Natural killer cell (primary cell): Measurements from ENCODE around the gene RNF17. TPM values are rescaled to one million over a fixed set of nuclear protein-coding genes. Genes with fewer than 3 reads are reported as not detected.

Source experiments
- ATAC-seq, 3 donors: fragments of 150-1000 bp in 2 of 3; fragments of 200-7000 bp in 1 of 3; cut with Tn5 transposase; 1 replicate in 1 of 3; 2 replicates in 2 of 3; pipeline ENCODE4 v1.10.0; 2021; ENCODE audit warnings: mild to moderate bottlenecking in 2 of 3, moderate library complexity in 2 of 3
- DNase-seq, 2 donors: peaks; one replicate each; pipeline versions ENCODE4 v3.0.0 to v3.0.0-alpha.2; 2013 to 2021; ENCODE audit warnings: mixed read lengths in 1 of 2
- H3K27ac ChIP-seq: one replicate; pipeline ENCODE4 v1.5.1; 2013; ENCODE audit warnings: mild to moderate bottlenecking, low read length
- H3K27me3 ChIP-seq: one replicate; pipeline ENCODE4 v1.6.1; 2013; ENCODE audit warnings: low read length; ENCODE audit not compliant: control insufficient read depth, insufficient read depth
- H3K36me3 ChIP-seq: one replicate; pipeline ENCODE4 v1.6.1; 2013; ENCODE audit warnings: low read length; ENCODE audit not compliant: control insufficient read depth, insufficient read depth
- H3K4me1 ChIP-seq: one replicate; pipeline ENCODE4 v1.6.1; 2013; ENCODE audit warnings: low read length; ENCODE audit not compliant: control insufficient read depth, insufficient read depth
- H3K4me3 ChIP-seq: one replicate; pipeline ENCODE4 v1.5.1; 2013; ENCODE audit warnings: low read length
- H3K9me3 ChIP-seq: one replicate; pipeline ENCODE4 v1.6.1; 2013; ENCODE audit warnings: low read length; ENCODE audit not compliant: control insufficient read depth, insufficient read depth
- H3K27ac Mint-ChIP-seq, 2 donors: one replicate each; pipeline ENCODE4 v1.8.0; 2022; ENCODE audit warnings: mild to moderate bottlenecking in 2 of 2, mixed read lengths in 2 of 2, moderate library complexity in 1 of 2
- H3K27me3 Mint-ChIP-seq, 2 donors: one replicate each; pipeline ENCODE4 v1.8.0; 2022; ENCODE audit warnings: low read depth in 2 of 2, mixed read lengths in 2 of 2
- H3K36me3 Mint-ChIP-seq: one replicate; pipeline ENCODE4 v1.8.0; 2022; ENCODE audit warnings: mixed read lengths
- H3K4me1 Mint-ChIP-seq, 2 donors: one replicate each; pipeline ENCODE4 v1.8.0; 2022; ENCODE audit warnings: mixed read lengths in 2 of 2
- H3K4me3 Mint-ChIP-seq: one replicate; pipeline ENCODE4 v1.8.0; 2022; ENCODE audit warnings: mild to moderate bottlenecking, moderate library complexity, mixed read lengths
- H3K9me3 Mint-ChIP-seq, 2 donors: one replicate each; pipeline ENCODE4 v1.8.0; 2022; ENCODE audit warnings: mixed read lengths in 2 of 2
- CTCF ChIP-seq: fragments of 200-600 bp; IDR thresholded peaks from one replicate; pipeline ENCODE4 v1.8.0; 2022; ENCODE audit warnings: antibody characterized with exemption
- WGBS: methylation state at CpG from one replicate; pipeline ENCODE4 v1.1.7; 2013; ENCODE audit warnings: missing lambda C conversion rate; ENCODE audit not compliant: insufficient coverage; 5-methylcytosine and 5-hydroxymethylcytosine counted together
- intact Hi-C: fragments of 100-400 bp; cut with micrococcal nuclease; formaldehyde crosslinking; loops from one replicate; pipeline ENCODE4 v1.14.2; 2022
- total RNA-seq, 4 donors: library from RNA; stranded (reverse); fragments of 120-200 nt in 1 of 4; gene quantifications; one replicate each; pipeline versions ENCODE4 v1.2.3 to v1.2.4, GENCODE V29; 2013 to 2022

RNF17 gene
- total RNA-seq, 3 donors from 2014 or later (not counting 1 experiment from before 2014, with no cell fraction given) = not detected

- H3K4me3 Mint-ChIP-seq = no peak overlapping the region
- no peaks in the 10 kb centered on the region for H3K4me1 Mint-ChIP-seq
- Histone ChIP-seq H3K4me1 (no peaks in the 10 kb centered on the region), H3K36me3 (no peaks in the 10 kb centered on the region), H3K9me3 (no peaks in the 10 kb centered on the region), H3K27me3 (no peaks in the 10 kb centered on the region), H3K27ac (no peak overlapping the region), H3K4me3 (no peak overlapping the region)
- H3K36me3 Mint-ChIP-seq = no peaks in the 10 kb centered on the region
- WGBS = 85% methylated on average over 9 of the region's 9 CpGs
- DNase-seq (no peak), ATAC-seq (no peak)
- no peaks in the 10 kb centered on the region for H3K9me3 Mint-ChIP-seq
- no peak overlapping the region for H3K27ac Mint-ChIP-seq
- intact Hi-C loops = no loop called here
- H3K27me3 Mint-ChIP-seq = peaks cover under 1 to 16% of the 10 kb centered on the region in 2 donors
- TF ChIP-seq CTCF = no peak
Observed at GRCh38 chr13:24842549-24843274, 78.7 kb downstream of the RNF17 start.

GRCh38 chr13:24851546-24851945 is 87.6 kb downstream of the RNF17 start:
- no peak overlapping the region for H3K4me3 ChIP-seq
- intact Hi-C loops = no loop called here
- H3K36me3 Mint-ChIP-seq = no peaks in the 10 kb centered on the region
- peaks cover 5 to 17% of the 10 kb centered on the region in 2 donors for H3K27me3 Mint-ChIP-seq
- no peaks in the 10 kb centered on the region for H3K4me1 Mint-ChIP-seq
- no peak overlapping the region for H3K4me3 Mint-ChIP-seq
- WGBS = 95% methylated on average over 1 of the region's 1 CpG
- ATAC-seq (no peak), DNase-seq (no peak)
- no peak overlapping the region for H3K27ac ChIP-seq
- H3K36me3 ChIP-seq = no peaks in the 10 kb centered on the region
- H3K27ac Mint-ChIP-seq = no peak overlapping the region
- TF ChIP-seq CTCF = no peak
- H3K9me3 ChIP-seq = no peaks in the 10 kb centered on the region
- H3K4me1 ChIP-seq = no peaks in the 10 kb centered on the region
- no peaks in the 10 kb centered on the region for H3K27me3 ChIP-seq
- H3K9me3 Mint-ChIP-seq = no peaks in the 10 kb centered on the region

- Mint-ChIP-seq H3K9me3 (no peaks in the 10 kb centered on the region), H3K4me1 (no peaks in the 10 kb centered on the region), H3K4me3 (no peak overlapping the region), H3K36me3 (no peaks in the 10 kb centered on the region), H3K27ac (no peak overlapping the region), H3K27me3 (peaks cover 9 to 17% of the 10 kb centered on the region in 2 donors)
- DNase-seq (no peak), ATAC-seq (no peak)
- H3K4me1 ChIP-seq = no peaks in the 10 kb centered on the region
- H3K9me3 ChIP-seq = no peaks in the 10 kb centered on the region
- TF ChIP-seq CTCF = no peak
- no peak overlapping the region for H3K4me3 ChIP-seq
- H3K27me3 ChIP-seq = no peaks in the 10 kb centered on the region
- intact Hi-C loops = no loop called here
- H3K27ac ChIP-seq = no peak overlapping the region
- H3K36me3 ChIP-seq = no peaks in the 10 kb centered on the region
Observed at GRCh38 chr13:24854311-24854710, 90.3 kb downstream of the RNF17 start.

GRCh38 chr13:24858953-24859352 is 95.0 kb downstream of the RNF17 start:
- no peak overlapping the region for H3K4me3 Mint-ChIP-seq
- no peaks in the 10 kb centered on the region for H3K27me3 ChIP-seq
- no peak overlapping the region for H3K27ac Mint-ChIP-seq
- H3K36me3 ChIP-seq = no peaks in the 10 kb centered on the region
- H3K4me3 ChIP-seq = no peak overlapping the region
- ATAC-seq = no peak
- H3K27ac ChIP-seq = no peak overlapping the region
- DNase-seq = no peak
- H3K4me1 Mint-ChIP-seq = no peaks in the 10 kb centered on the region
- no peaks in the 10 kb centered on the region for H3K4me1 ChIP-seq
- intact Hi-C loops = no loop called here
- peaks cover 6 to 9% of the 10 kb centered on the region in 2 donors for H3K27me3 Mint-ChIP-seq
- TF ChIP-seq CTCF = no peak
- 70% methylated on average over 4 of the region's 5 CpGs for WGBS
- H3K9me3 Mint-ChIP-seq = no peaks in the 10 kb centered on the region
- no peaks in the 10 kb centered on the region for H3K9me3 ChIP-seq
- H3K36me3 Mint-ChIP-seq = no peaks in the 10 kb centered on the region
